ENCODE measurements around the gene TUBB. TPM values are rescaled to one million over a fixed set of nuclear protein-coding genes. Genes with fewer than 3 reads are reported as not detected.
"Not testable (repeated sequence)": the region's sequence is repeated elsewhere in the genome, so short reads cannot be mapped to it uniquely, and the experiment has no call there.

TUBB gene
- total RNA-seq, 1 experiment from 2014 or later: 1,642 TPM

GRCh38 chr6:30763155-30763617, 43.0 kb downstream of the TUBB start:
- H3K27me3 ChIP-seq (replicated peaks): no peaks in the 10 kb centered on the region

DNA sequence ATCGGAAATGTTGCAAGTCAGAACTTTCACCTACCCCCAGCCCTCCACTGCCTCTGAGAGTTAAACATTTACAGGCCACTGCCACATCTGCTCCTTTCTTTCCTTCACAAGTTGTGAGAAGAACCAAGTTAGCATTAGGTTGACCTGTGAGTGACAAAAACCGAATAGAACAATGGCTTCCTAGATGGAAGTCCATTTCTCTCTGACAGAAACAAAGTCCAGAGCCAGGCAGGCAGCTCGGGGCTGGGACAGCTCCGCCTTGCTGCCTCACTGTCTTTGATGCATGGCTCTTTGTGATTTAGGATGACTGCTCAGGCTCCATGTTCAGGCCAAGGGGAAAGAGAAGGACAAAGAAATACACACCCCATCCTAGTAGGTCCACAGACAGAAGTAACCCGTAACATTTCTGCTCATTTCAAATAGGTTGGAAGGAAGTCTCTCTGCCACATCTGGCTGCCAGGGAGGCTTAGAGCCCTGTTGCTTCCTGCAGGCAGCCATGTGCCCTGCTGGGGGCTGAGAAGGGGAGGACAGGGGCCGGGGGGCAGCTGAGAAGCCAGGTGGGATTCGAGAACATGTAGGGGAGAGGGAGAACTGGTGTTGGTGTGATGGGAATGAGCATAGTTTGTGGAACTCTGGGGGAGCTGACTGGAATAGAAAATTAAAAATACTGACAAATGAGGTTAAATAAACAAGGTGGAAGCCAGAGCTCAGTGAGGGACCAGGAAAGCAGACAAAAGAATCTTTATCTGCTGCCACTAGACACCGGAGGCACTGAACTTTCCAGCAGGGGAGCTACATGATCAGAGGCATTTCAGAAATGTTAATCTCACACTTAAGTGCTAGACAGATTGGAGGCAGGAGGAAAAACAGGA, 43.7 kb downstream of the TUBB start:
- Histone ChIP-seq H3K9me3 (replicated peaks) (no peaks in the 10 kb centered on the region), H3K36me3 (no peaks in the 10 kb centered on the region), H3K4me3 (no peak overlapping the region), H3K27me3 (replicated peaks) (no peaks in the 10 kb centered on the region), H3K4me1 (replicated peaks) (peaks cover 67% of the 10 kb centered on the region), H3K27ac (peak overlapping the region; percentile 62)
- peak; percentile 65 to 73 for DNase-seq (ENCODE audit: low read depth in 1 of 2, low spot score in 2 of 2)

More at GRCh38 chr6:30763155-30763617, 43.0 kb downstream of the TUBB start:
- H3K9me3 ChIP-seq (replicated peaks): no peaks in the 10 kb centered on the region
- H3K4me3 ChIP-seq: no peak overlapping the region
- H3K36me3 ChIP-seq: no peaks in the 10 kb centered on the region
- no peak for DNase-seq (ENCODE audit: low read depth in 1 of 2, low spot score in 2 of 2)
- H3K27ac ChIP-seq: peak overlapping the region; percentile 62
- peaks cover 67% of the 10 kb centered on the region for H3K4me1 ChIP-seq (replicated peaks)

DNA sequence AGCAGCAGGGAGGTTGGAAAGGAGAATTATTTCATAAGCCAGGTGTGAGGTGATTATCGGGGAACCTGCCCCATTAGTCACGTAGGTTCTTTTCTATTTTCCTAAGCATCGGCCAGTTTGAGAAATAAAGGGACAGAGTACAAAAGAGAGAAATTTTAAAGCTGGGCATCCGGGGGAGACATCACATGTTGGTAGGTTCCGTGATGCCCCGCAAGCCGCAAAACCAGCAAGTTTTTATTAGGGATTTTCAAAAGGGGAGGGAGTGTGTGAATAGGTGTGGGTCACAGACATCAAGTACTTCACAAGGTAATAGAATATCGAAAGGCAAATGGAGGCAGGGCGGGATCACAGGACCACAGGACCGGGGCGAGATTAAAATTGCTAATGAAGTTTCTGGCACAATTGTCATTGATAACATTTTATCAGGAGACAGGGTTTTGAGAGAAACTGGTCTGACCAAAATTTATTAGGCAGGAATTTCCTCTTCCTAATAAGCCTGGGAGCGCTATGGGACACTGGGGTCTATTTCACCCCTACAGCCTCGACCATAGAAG, 44.4 kb downstream of the TUBB start:
- Histone ChIP-seq H3K27ac (peak overlapping the region; percentile 62), H3K4me1 (replicated peaks) (peaks cover 68% of the 10 kb centered on the region)
- H3K27me3 ChIP-seq (replicated peaks); H3K4me3 ChIP-seq; H3K36me3 ChIP-seq; H3K9me3 ChIP-seq (replicated peaks); DNase-seq (ENCODE audit: low read depth in 1 of 2, low spot score in 2 of 2): not testable (repeated sequence)

DNA sequence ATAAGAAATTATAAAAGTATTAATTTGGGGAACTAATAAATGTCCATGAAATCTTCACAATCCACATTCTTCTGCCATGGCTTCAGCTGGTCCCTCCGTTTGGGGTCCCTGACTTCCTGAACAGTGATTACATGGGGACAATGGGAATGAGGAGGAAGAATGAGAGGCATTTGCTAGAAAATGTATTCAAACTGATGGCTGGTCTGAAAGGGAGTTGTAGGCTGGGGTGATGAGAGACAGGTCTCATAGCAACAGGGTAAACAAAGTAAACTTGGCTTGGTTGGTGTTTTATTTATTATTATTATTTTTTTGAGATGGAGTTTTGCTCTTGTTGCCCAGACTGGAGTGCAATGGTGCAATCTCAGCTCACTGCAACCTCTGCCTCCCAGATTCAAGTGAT, 45.3 kb downstream of the TUBB start:
- Histone ChIP-seq H3K4me1 (replicated peaks) (peaks cover 69% of the 10 kb centered on the region), H3K27ac (peak overlapping the region; percentile 41)
- DNase-seq (ENCODE audit: low read depth in 1 of 2, low spot score in 2 of 2): peak in 1 of 2 experiments; percentile 55
- not testable (repeated sequence) for H3K9me3 ChIP-seq (replicated peaks); H3K4me3 ChIP-seq; H3K27me3 ChIP-seq (replicated peaks); H3K36me3 ChIP-seq

DNA sequence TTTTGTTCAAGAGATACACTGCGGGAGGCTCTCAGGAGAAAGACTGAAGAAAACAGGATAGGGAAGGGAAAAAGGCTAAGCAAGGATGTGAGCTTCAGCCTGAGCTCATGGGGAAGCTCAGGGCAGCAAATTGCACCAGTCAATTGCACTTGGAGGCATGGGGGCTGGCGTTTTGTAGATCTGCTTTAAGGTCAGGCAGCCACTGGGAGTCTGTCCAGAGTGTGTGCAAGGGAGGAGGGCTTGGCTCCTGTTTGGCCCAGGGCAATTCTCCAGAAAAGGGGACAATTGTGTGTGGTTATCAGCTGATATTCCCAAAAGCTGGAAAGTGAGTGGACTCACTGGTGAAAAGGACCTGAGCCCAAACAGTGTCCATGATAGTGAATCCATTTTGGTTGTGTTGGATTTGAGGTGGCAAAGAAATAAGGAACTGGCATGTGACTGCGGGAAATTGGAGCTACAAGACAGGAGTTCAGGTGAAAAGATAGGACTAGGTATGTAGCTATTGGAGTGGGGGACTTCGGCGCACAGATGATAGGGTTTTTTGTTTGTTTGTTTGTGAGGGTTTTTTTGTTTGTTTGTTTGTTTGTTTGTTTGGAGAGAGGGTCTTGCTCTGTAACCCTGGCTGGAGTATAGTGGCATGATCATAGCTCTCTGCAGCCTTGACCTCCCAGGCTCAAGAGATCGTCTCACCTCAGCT, 46.5 kb downstream of the TUBB start:
- H3K27ac ChIP-seq: no peak overlapping the region
- no peaks in the 10 kb centered on the region for H3K9me3 ChIP-seq (replicated peaks)
- no peaks in the 10 kb centered on the region for H3K27me3 ChIP-seq (replicated peaks)
- no peaks in the 10 kb centered on the region for H3K36me3 ChIP-seq
- DNase-seq (ENCODE audit: low read depth in 1 of 2, low spot score in 2 of 2): no peak
- H3K4me1 ChIP-seq (replicated peaks): peaks cover 73% of the 10 kb centered on the region
- H3K4me3 ChIP-seq: no peak overlapping the region

GRCh38 chr6:30767158-30767943, 47.2 kb downstream of the TUBB start:
- Histone ChIP-seq H3K4me1 (replicated peaks) (peaks cover 69% of the 10 kb centered on the region), H3K36me3 (no peaks in the 10 kb centered on the region), H3K27me3 (replicated peaks) (no peaks in the 10 kb centered on the region), H3K27ac (no peak overlapping the region), H3K4me3 (no peak overlapping the region), H3K9me3 (replicated peaks) (no peaks in the 10 kb centered on the region)
- DNase-seq (ENCODE audit: low read depth in 1 of 2, low spot score in 2 of 2): no peak

- H3K9me3 ChIP-seq (replicated peaks): no peaks in the 10 kb centered on the region
- no peak overlapping the region for H3K4me3 ChIP-seq
- no peak for DNase-seq (ENCODE audit: low read depth in 1 of 2, low spot score in 2 of 2)
- H3K27ac ChIP-seq: no peak overlapping the region
- H3K27me3 ChIP-seq (replicated peaks): no peaks in the 10 kb centered on the region
- peaks cover 69% of the 10 kb centered on the region for H3K4me1 ChIP-seq (replicated peaks)
- no peaks in the 10 kb centered on the region for H3K36me3 ChIP-seq
Measured at GRCh38 chr6:30767944-30768301, 47.8 kb downstream of the TUBB start.

GRCh38 chr6:30768634-30769087, 48.5 kb downstream of the TUBB start:
- Histone ChIP-seq H3K4me3 (no peak overlapping the region), H3K36me3 (no peaks in the 10 kb centered on the region), H3K27me3 (replicated peaks) (no peaks in the 10 kb centered on the region), H3K9me3 (replicated peaks) (no peaks in the 10 kb centered on the region), H3K4me1 (replicated peaks) (peaks cover 62% of the 10 kb centered on the region), H3K27ac (peak overlapping the region; percentile 94)
- no peak for DNase-seq (ENCODE audit: low read depth in 1 of 2, low spot score in 2 of 2)

- peak; percentile 96 to 97 for DNase-seq (ENCODE audit: low read depth in 1 of 2, low spot score in 2 of 2)
- Histone ChIP-seq H3K36me3 (no peaks in the 10 kb centered on the region), H3K4me1 (replicated peaks) (peaks cover 56% of the 10 kb centered on the region), H3K4me3 (peak overlapping the region; percentile 15), H3K9me3 (replicated peaks) (no peaks in the 10 kb centered on the region), H3K27me3 (replicated peaks) (no peaks in the 10 kb centered on the region), H3K27ac (peak overlapping the region; percentile 94)
Measured at GRCh38 chr6:30769088-30769852, 49.1 kb downstream of the TUBB start.

- peak overlapping the region; percentile 94 for H3K27ac ChIP-seq
- no peak overlapping the region for H3K4me3 ChIP-seq
- no peak for DNase-seq (ENCODE audit: low read depth in 1 of 2, low spot score in 2 of 2)
Measured at GRCh38 chr6:30769853-30770524, 49.8 kb downstream of the TUBB start.

DNA sequence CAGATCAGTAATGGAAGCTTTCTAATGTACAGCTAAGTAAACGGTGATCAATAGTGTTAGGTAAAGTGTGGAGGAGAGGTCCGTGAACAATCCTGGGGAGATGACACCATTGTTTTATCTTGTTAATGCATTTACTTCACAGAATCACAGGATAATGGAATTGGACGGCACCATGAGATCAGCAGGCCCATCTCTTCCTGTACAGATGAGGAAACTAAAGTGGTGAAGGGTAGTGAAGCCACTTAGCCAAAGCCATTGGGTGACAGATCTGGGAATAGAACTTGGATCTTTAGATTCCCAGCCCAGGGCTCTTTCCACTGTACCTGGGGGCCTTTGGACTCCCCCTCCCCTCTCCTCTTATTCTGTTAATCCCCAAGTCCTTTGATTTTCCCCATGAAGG, 50.4 kb downstream of the TUBB start:
- Histone ChIP-seq H3K4me1 (replicated peaks) (peaks cover 43% of the 10 kb centered on the region), H3K36me3 (no peaks in the 10 kb centered on the region), H3K4me3 (no peak overlapping the region), H3K27ac (peak overlapping the region; percentile 94), H3K27me3 (replicated peaks) (no peaks in the 10 kb centered on the region), H3K9me3 (replicated peaks) (no peaks in the 10 kb centered on the region)
- DNase-seq (ENCODE audit: low read depth in 1 of 2, low spot score in 2 of 2): no peak

More at GRCh38 chr6:30769853-30770524, 49.8 kb downstream of the TUBB start:
- H3K9me3 ChIP-seq (replicated peaks): no peaks in the 10 kb centered on the region
- peaks cover 49% of the 10 kb centered on the region for H3K4me1 ChIP-seq (replicated peaks)
- H3K36me3 ChIP-seq: no peaks in the 10 kb centered on the region
- H3K27me3 ChIP-seq (replicated peaks): no peaks in the 10 kb centered on the region

- DNase-seq (ENCODE audit: low read depth in 1 of 2, low spot score in 2 of 2): no peak
- Histone ChIP-seq H3K27me3 (replicated peaks) (no peaks in the 10 kb centered on the region), H3K27ac (no peak overlapping the region), H3K4me1 (replicated peaks) (peaks cover 30% of the 10 kb centered on the region), H3K36me3 (no peaks in the 10 kb centered on the region), H3K9me3 (replicated peaks) (no peaks in the 10 kb centered on the region), H3K4me3 (no peak overlapping the region)
Measured at GRCh38 chr6:30774701-30775100, 54.5 kb downstream of the TUBB start.

Data from SJSA1 (cell line).